Measurements from ENCODE around the gene UNC45B. TPM values are rescaled to one million over a fixed set of nuclear protein-coding genes. Genes with fewer than 3 reads are reported as not detected.

The UNC45B gene
- total and polyA plus RNA-seq, 2 of the 13 experiments (the other 11 are each of a cell fraction or from before 2014, with no cell fraction given), result 0.01 TPM; not detected in 1

- no peak for TF ChIP-seq IKZF5 (CRISPR knock-in tag; IDR thresholded peaks at IDR 0.05)
- no peak for TF ChIP-seq ZNF557 (CRISPR knock-in tag; IDR thresholded peaks at IDR 0.05)
- no peak for TF ChIP-seq MAF1 (CRISPR knock-in tag; IDR thresholded peaks at IDR 0.05; ENCODE audit: borderline replicate concordance)
- TF ChIP-seq TFDP1 (CRISPR knock-in tag; IDR thresholded peaks at IDR 0.05; ENCODE audit: borderline replicate concordance), result peak; percentile 93
- peak; percentile 57; the same call in 1 of the 2 replicates for TF ChIP-seq CENPBD1 (CRISPR knock-in tag; IDR thresholded peaks at IDR 0.05; ENCODE audit: borderline replicate concordance, low read depth)
- TF ChIP-seq MAFG (CRISPR knock-in tag; IDR thresholded peaks at IDR 0.05), result no peak
- TF ChIP-seq ZNF687 (CRISPR knock-in tag; IDR thresholded peaks at IDR 0.05), result peak; percentile 93
- TF ChIP-seq TFAP4 (IDR thresholded peaks at IDR 0.05; ENCODE audit: borderline replicate concordance, low read depth), result no peak; the same call in 1 of the 2 replicates
- TF ChIP-seq YY1 (IDR thresholded peaks at IDR 0.05; ENCODE audit: insufficient read depth, insufficient replicate concordance, low read depth, low read length), result peak; percentile 72
- TF ChIP-seq ZNF234 (CRISPR knock-in tag; conservative IDR thresholded peaks at IDR 0.05), result no peak
- no peak for TF ChIP-seq TOPORS (CRISPR knock-in tag; IDR thresholded peaks at IDR 0.05)
- no peak for TF ChIP-seq RFX1 (IDR thresholded peaks at IDR 0.05)
- TF ChIP-seq GFI1 (CRISPR knock-in tag; IDR thresholded peaks at IDR 0.05; ENCODE audit: borderline replicate concordance), result no peak
- peak; percentile 34; the same call in 1 of the 2 replicates for TF ChIP-seq SMC3 (IDR thresholded peaks at IDR 0.05; ENCODE audit: low read length)
- TF ChIP-seq POLR2AphosphoS5 (IDR thresholded peaks at IDR 0.05; ENCODE audit: low read depth, low read length), result peak; percentile 51; the same call in 1 of the 2 replicates
- TF ChIP-seq SKIL (CRISPR knock-in tag; IDR thresholded peaks at IDR 0.05; ENCODE audit: borderline replicate concordance), result no peak
- TF ChIP-seq SAP130 (CRISPR knock-in tag; IDR thresholded peaks at IDR 0.05; ENCODE audit: low read depth), result peak; percentile 86
- peak; percentile 37; the same call in 1 of the 2 replicates for TF ChIP-seq TBX2 (CRISPR knock-in tag; IDR thresholded peaks at IDR 0.05; ENCODE audit: borderline replicate concordance)
- TF ChIP-seq ZFY (CRISPR knock-in tag; IDR thresholded peaks at IDR 0.05), result peak; percentile 87
These were observed 28.0 kb upstream of the UNC45B start, which contains the start of gene RAD51D (continued) for GRCh38 chr17:35119370-35120165.
